DMS114 treated with DMSO at 0.1 percent for 48 hours (cell line): ENCODE results near the gene ZNF439.
"Not testable (repeated sequence)": the region's sequence is repeated elsewhere in the genome, so short reads cannot be mapped to it uniquely, and the experiment has no call there.

Experiments used
- DNase-seq: peaks from one replicate; lab custom pipeline; 2025; ENCODE audit not compliant: unreplicated experiment; lab: John Stamatoyannopoulos, UW

ZNF439 gene

DNA sequence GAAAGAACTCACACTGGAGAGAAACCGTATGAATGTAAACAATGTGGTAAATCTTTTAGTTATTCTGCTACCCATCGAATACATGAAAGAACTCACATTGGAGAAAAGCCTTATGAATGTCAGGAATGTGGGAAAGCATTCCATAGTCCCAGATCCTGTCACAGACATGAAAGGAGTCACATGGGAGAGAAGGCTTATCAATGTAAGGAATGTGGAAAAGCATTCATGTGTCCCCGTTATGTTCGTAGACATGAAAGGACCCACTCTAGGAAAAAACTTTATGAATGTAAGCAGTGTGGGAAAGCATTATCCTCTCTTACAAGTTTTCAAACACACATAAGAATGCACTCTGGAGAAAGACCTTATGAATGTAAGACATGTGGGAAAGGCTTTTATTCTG, 19.2 kb downstream of the ZNF439 start:
- not testable (repeated sequence) for DNase-seq

DNA sequence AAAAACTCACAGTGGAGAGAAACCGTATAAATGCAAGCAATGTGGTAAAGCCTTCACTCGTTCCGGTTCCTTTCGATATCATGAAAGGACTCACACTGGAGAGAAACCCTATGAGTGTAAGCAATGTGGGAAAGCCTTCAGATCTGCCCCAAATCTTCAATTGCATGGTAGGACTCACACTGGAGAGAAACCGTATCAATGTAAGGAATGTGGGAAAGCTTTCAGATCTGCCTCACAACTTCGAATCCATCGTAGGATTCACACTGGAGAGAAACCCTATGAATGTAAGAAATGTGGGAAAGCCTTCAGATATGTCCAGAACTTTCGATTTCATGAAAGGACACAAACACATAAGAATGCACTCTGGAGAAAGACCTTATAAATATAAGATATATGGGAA, 19.7 kb downstream of the ZNF439 start:
- DNase-seq: no peak

GRCh38 chr19:11872624-11873023, 24.1 kb downstream of the ZNF439 start:
- DNase-seq: no peak

DNA sequence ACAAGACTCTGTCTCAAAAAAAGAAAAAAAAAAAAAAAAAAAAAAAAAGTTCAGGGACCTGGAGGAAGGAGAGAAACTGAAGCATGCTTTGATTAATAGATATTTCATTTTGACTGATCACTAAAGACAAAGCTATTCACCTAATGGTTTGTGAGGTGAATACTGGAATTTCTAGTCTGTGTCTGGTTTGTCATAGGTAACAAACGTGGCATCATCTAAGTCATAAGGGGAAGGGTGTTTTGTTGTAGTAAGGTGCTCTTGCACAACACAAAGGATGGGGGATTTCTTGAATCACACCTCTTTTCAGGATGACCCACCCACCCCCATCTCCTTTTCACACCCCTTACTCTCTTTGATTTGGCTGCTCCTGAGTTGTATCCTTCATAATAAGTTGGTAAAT, 25.2 kb downstream of the ZNF439 start:
- DNase-seq: no peak

DNA sequence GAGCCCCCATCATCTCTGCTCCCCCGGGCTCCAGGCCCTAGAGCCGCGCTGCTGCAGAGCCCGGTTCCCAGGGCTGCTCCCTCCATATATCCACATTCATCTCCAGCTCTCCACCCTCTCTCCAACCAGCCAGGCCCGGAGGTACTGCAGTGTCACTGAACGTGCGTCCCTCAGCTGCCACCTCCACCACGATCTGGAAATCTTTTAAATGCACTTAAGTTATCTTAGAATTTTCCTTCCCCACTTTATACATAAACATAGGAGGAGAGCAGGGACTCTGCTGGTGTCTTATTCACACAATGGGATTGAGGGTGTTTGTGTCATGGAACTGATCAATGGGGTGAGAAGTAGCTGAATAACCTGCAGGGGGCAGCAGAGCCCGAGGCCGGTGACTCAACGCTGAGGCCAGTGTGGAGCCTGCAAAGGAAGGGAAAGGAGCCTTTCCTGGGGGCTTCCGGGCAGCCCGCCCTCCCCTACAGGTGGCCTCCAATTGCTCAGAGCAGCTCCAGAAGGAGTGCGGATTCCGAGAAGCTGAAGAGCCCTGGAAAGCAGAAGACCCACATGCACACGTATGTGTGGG, 31.3 kb downstream of the ZNF439 start:
- not testable (repeated sequence) for DNase-seq

GRCh38 chr19:11880598-11880997, 32.1 kb downstream of the ZNF439 start:
- DNase-seq: no peak

DNA sequence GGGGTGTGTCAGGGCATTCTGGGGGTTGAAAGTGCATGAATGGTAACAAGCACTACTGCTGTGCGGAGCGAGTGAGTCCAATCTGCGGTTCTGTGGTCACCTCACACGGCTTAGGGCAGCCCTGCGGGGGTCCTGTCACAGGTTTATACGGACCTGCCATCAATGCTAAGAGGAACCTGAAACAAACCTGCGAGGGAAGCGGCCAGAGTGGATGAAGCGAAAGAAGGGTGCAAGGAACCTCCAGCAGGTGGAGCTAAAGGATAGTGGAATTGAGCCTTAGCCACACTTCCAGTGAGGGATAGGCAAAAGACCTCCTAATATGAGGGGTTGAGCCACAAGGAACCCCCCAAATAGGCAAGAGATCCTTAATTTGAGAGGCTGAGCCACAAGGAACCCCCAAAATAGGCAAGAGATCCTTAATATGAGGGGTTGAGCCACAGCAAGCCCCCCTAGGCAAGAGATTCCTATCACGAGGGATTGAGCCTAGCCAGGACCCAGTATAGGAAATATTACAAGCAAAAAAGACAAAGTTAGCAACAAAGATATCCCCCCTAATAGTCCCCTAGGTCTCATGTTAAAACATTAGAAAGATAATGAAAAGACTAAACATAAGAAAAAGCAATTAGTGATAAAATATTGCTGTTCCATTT, 32.8 kb downstream of the ZNF439 start:
- no peak for DNase-seq

GRCh38 chr19:11882606-11883005, 34.1 kb downstream of the ZNF439 start:
- DNase-seq: no peak

DNA sequence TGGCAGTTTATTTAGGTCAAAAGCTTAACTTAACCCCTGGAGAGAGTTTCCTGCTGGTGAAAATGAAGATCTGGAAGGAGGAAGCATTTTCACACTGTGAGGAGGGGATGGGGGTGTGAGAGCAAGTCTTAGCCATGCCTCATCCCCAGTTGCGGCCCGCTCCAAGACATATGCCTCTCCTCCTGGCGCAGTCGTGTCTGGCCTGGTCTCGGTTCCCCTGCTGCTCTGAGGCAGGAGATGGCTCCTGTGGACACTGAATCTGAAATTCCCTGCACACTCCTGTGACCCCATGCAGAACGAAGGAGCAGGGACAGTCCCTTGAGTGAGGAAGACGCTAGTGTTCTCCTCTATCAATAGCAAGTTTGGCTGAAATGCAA, 38.7 kb downstream of the ZNF439 start:
- DNase-seq: no peak

- DNase-seq: peak; percentile 31
Observed at GRCh38 chr19:11887611-11888531, 39.3 kb downstream of the ZNF439 start, which contains the start of gene ZNF69. ZNF69 (plus strand) TSS chr19:11887782; CDS start chr19:11887924, 142 bp downstream.

GRCh38 chr19:11889901-11890300, 41.4 kb downstream of the ZNF439 start:
- not testable (repeated sequence) for DNase-seq

DNA sequence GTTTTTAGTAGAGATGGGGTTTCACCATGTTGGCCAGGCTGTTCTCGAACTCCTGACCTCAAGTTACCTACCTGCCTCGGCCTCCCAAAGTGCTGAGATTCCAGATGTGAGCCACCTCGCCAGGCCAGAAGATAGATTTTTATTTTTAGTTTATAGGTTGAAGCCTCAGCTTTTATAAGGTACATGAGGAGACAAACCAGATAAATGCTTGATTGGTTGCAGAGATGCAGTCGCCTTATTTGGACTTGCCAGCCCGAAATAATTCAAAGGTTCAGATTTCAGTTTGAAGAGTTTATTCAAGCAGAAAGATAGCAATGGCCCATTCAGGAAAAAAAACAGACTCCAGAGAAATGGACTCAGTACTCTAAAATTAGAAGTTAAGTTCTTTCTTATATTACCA, 42.1 kb downstream of the ZNF439 start:
- no peak for DNase-seq

GRCh38 chr19:11894851-11895250, 46.3 kb downstream of the ZNF439 start:
- no peak for DNase-seq

GRCh38 chr19:11902228-11902627, 53.7 kb downstream of the ZNF439 start:
- DNase-seq: no peak

DNA sequence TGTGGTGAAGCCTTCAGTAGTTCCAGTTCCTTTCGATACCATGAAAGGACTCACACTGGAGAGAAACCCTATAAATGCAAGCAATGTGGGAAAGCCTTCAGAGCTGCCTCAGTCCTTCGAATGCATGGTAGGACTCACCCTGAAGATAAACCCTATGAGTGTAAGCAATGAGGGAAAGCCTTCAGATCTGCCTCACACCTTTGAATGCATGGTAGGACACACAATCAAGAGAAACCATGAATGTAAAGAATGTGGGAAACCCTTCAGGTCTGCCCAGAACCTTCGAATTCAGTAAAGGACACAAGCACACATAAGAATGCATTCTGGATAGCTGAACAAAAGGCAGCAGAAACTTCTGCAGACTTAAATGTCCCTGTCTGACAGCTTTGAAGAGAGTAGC, 57.4 kb downstream of the ZNF439 start:
- no peak for DNase-seq

DNA sequence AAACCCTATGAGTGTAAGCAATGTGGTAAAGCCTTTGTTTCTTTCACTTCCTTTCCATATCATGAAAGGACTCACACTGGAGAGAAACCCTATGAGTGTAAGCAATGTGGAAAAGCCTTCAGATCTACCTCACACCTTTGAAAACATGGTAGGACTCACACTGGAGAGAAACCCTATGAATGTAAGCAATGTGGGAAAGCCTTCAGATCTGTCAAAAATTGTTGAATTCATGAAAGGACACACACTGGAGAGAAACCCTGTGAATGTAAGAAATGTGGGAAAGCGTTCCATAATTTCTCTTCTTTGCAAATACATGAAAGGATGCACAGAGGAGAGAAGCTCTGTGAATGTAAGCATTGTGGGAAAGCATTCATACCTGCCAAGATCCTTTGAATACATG, 63.4 kb downstream of the ZNF439 start:
- DNase-seq: not testable (repeated sequence)

DNA sequence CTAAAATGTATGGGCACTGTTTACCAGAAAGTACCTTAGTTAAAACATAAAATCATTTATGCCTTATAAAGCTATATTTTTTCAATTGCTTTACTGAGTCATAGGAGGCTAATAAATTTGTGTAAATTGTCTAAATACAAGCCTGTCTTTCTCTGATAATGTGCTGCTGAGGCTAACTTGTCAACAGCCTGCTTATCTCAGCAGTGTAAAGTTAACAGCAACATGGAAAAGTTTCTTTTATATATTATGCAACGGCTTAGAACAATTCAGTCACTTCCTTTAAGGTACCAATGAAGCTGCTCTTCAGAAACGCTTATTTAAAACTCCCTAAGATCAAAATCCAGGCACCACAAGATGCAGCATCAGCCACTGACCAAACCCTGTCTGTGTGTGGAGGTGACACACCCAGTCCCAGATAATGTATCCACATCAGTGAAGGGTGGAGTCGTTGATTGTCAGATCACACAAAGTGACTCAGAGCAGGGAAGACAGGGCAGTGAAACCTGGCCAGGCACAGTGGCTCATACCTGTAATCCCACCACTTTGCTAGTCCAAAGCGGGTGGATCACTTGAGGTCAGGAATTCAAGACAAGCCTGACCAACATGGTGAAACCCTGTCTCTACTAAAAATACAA, 66.0 kb downstream of the ZNF439 start:
- DNase-seq: not testable (repeated sequence)
